K562 (cell line): ENCODE data around the gene MEX3A. TPM values are rescaled to one million over a fixed set of nuclear protein-coding genes. Genes with fewer than 3 reads are reported as not detected.

ENCODE experiments used
- CREB3L1 ChIP-seq: fragments of 450-650 bp; IDR thresholded peaks from 2 replicates; pipeline ENCODE4 v1.6.1; 2014; ENCODE audit warnings: low read depth, mild to moderate bottlenecking, moderate library complexity, borderline replicate concordance
- JUND ChIP-seq, 2 experiments: IDR thresholded peaks; 2 replicates in 1 of 2; 3 replicates in 1 of 2; pipeline ENCODE4 v1.6.1; 2011; ENCODE audit warnings: borderline replicate concordance in 2 of 2, low read depth in 2 of 2, low read length in 2 of 2, improper control_type of control experiment in 1 of 2, missing biosample characterization in 1 of 2, missing genetic modification characterization in 1 of 2, missing genetic modification reagents in 1 of 2
- NCOA4 ChIP-seq: fragments of 450-650 bp; IDR thresholded peaks from 2 replicates; pipeline ENCODE4 v1.6.1; 2018; ENCODE audit warnings: mild to moderate bottlenecking; ENCODE audit not compliant: partially characterized antibody
- RBBP5 ChIP-seq: fragments of 200-600 bp; sonication (generic); IDR thresholded peaks from 2 replicates; pipeline ENCODE4 v1.6.1; 2012; ENCODE audit warnings: borderline replicate concordance, mild to moderate bottlenecking, low read length, control low read depth, inconsistent platforms; ENCODE audit not compliant: insufficient read depth, poor library complexity, severe bottlenecking
- RUNX1 ChIP-seq: sonication (generic); IDR thresholded peaks from 2 replicates; pipeline ENCODE4 v1.6.1; 2016; ENCODE audit warnings: antibody characterized with exemption, low read depth
- SNAPC5 ChIP-seq: fragments of 250-450 bp; sonication (Bioruptor Pico); IDR thresholded peaks from 2 replicates; pipeline ENCODE4 v1.8.0; 2021; ENCODE audit warnings: moderate library complexity, mild to moderate bottlenecking, inconsistent platforms
- SNRNP70 ChIP-seq: fragments of 200-400 bp; formaldehyde crosslinking; optimal IDR thresholded peaks from 2 replicates; pipeline ENCODE3; 2017; ENCODE audit warnings: low read depth, low read length
- ZBTB12 ChIP-seq: fragments of 250-450 bp; sonication (Bioruptor Pico); IDR thresholded peaks from 2 replicates; pipeline ENCODE4 v1.4.0; 2020
- ZBTB40 ChIP-seq, 2 experiments: fragments of 450-650 bp in 1 of 2; sonication (generic) in 1 of 2; formaldehyde crosslinking in 1 of 2; IDR thresholded peaks; 2 replicates each; pipeline versions ENCODE4 v1.7.1 to v1.9.0; 2016 to 2022; ENCODE audit warnings: inconsistent platforms in 1 of 2, mild to moderate bottlenecking in 1 of 2, missing genetic modification reagents in 1 of 2
- ZBTB7A ChIP-seq: IDR thresholded peaks from 2 replicates; pipeline ENCODE4 v1.6.1; 2011; ENCODE audit warnings: low read depth, mild to moderate bottlenecking, low read length, moderate library complexity, borderline replicate concordance; ENCODE audit not compliant: control insufficient read depth
- ZNF143 ChIP-seq: sonication (generic); formaldehyde crosslinking; IDR thresholded peaks from 2 replicates; pipeline ENCODE4 v1.9.0; 2022; ENCODE audit warnings: mild to moderate bottlenecking, missing genetic modification reagents
- ZNF175 ChIP-seq: fragments of 200-800 bp; sonication (Bioruptor generic); IDR thresholded peaks from 2 replicates; pipeline ENCODE4 v1.6.1; 2016; ENCODE audit warnings: low read depth, mild to moderate bottlenecking, missing genetic modification characterization, missing compliant biosample characterization
- ZNF644 ChIP-seq: fragments of 200-800 bp; sonication (Bioruptor generic); IDR thresholded peaks from 2 replicates; pipeline ENCODE4 v1.6.1; 2016; ENCODE audit warnings: low read depth, missing genetic modification characterization, missing compliant biosample characterization
- polyA plus RNA-seq, 8 experiments: library from polyadenylated mRNA; depleted of rRNA in 4 of 8; stranded (reverse) in 5 of 8; unstranded in 3 of 8; fragments of >200 nt; fragmentation: Nextera tagmentation in 2 of 8; fragmentation: Illumina TruSeq in 1 of 8; extraction: Ambion mirVana in 2 of 8; extraction: Trizol in 1 of 8; gene quantifications; 2 replicates each; pipeline versions ENCODE4 v1.2.1 to v1.2.3, GENCODE V29; 2011 to 2014; ENCODE audit warnings: inconsistent platforms in 1 of 8, missing spikeins in 1 of 8
- total RNA-seq, 7 experiments: library from RNA; depleted of rRNA in 6 of 7; stranded (reverse); fragments of >200 nt in 6 of 7; fragmentation: Illumina TruSeq in 2 of 7; extraction: Trizol in 2 of 7; gene quantifications; 2 replicates each; pipeline versions ENCODE4 v1.2.1 to v1.2.3, GENCODE V29; 2011 to 2021; ENCODE audit warnings: low replicate concordance in 1 of 7

Gene MEX3A
- total and polyA plus RNA-seq, 9 of the 15 experiments (the other 6 are each of a cell fraction or from before 2014, with no cell fraction given), result 0.36 to 13.7 (median 5.2) TPM

- TF ChIP-seq CREB3L1 (peak; percentile 96), NCOA4 (no peak), RBBP5 (peak; percentile 89), ZBTB40 (IDR thresholded peaks at IDR 0.05) (peak; percentile 78), ZBTB40 (CRISPR knock-in tag; IDR thresholded peaks at IDR 0.05) (no peak), ZNF175 (CRISPR knock-in tag) (peak; percentile 81), ZNF644 (tag) (peak; percentile 95), ZNF143 (CRISPR knock-in tag) (peak; percentile 98), RUNX1 (no peak), SNRNP70 (no peak), JUND (IDR thresholded peaks at IDR 0.05; ENCODE audit: borderline replicate concordance, low read depth, low read length) (peak; percentile 54), JUND (tag; IDR thresholded peaks at IDR 0.05; ENCODE audit: borderline replicate concordance, low read depth, low read length) (no peak; the same call in 2 of the 3 replicates), ZBTB7A (peak; percentile 43; the same call in 1 of the 2 replicates), SNAPC5 (CRISPR knock-in tag) (no peak), ZBTB12 (CRISPR knock-in tag) (0 out of 2 replicates have a peak, but pooled peaks have one; percentile 9)
Observed at GRCh38 chr1:156054500-156055280, 27.6 kb downstream of the MEX3A start, which contains the start of gene LAMTOR2 (continued).
